Omental fat pad (tissue), 4 donors: Measurements from ENCODE around the gene DNAJB2. TPM values are rescaled to one million over a fixed set of nuclear protein-coding genes. Genes with fewer than 3 reads are reported as not detected.

Source experiments
- ATAC-seq: fragments of 150-250 bp; one replicate; pipeline ENCODE4 v1.9.1; 2016; ENCODE audit warnings: mild to moderate bottlenecking, moderate library complexity; ENCODE audit not compliant: low FRiP score
- DNase-seq: peaks from one replicate; pipeline ENCODE4 v3.0.0-alpha.2; 2019; ENCODE audit warnings: low spot score
- total RNA-seq, 4 donors: library from RNA; depleted of rRNA; stranded (reverse); fragments of >200 nt; gene quantifications; one replicate each; pipeline ENCODE4 v1.1.0, GENCODE V29; 2016
- TF ChIP-seq, protein P1 (sequence below), 3 donors: fragments of 450-650 bp; IDR thresholded peaks; one replicate each; pipeline ENCODE4 v1.5.1; 2016 to 2017; ENCODE audit warnings: antibody characterized with exemption in 3 of 3, mild to moderate bottlenecking in 3 of 3, moderate library complexity in 2 of 3

The DNAJB2 gene
- total RNA-seq, 4 donors from 2014 or later: 27.5 to 56.6 (median 46.8) TPM

- ATAC-seq (peak; percentile 1), DNase-seq (no peak)
- TF ChIP-seq, protein P1, sequence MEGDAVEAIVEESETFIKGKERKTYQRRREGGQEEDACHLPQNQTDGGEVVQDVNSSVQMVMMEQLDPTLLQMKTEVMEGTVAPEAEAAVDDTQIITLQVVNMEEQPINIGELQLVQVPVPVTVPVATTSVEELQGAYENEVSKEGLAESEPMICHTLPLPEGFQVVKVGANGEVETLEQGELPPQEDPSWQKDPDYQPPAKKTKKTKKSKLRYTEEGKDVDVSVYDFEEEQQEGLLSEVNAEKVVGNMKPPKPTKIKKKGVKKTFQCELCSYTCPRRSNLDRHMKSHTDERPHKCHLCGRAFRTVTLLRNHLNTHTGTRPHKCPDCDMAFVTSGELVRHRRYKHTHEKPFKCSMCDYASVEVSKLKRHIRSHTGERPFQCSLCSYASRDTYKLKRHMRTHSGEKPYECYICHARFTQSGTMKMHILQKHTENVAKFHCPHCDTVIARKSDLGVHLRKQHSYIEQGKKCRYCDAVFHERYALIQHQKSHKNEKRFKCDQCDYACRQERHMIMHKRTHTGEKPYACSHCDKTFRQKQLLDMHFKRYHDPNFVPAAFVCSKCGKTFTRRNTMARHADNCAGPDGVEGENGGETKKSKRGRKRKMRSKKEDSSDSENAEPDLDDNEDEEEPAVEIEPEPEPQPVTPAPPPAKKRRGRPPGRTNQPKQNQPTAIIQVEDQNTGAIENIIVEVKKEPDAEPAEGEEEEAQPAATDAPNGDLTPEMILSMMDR (IDR thresholded peaks at IDR 0.05): no peak
Observed at GRCh38 chr2:219245899-219246230, 33.3 kb upstream of the DNAJB2 start.

- DNase-seq: no peak
- ATAC-seq: no peak
- TF ChIP-seq, protein P1 (IDR thresholded peaks at IDR 0.05): no peak
Observed at GRCh38 chr2:219246559-219246958, 32.6 kb upstream of the DNAJB2 start.

GRCh38 chr2:219247678-219248642 lies 31.2 kb upstream of the DNAJB2 start:
- TF ChIP-seq, protein P1 (IDR thresholded peaks at IDR 0.05): no peak
- ATAC-seq: no peak
- no peak for DNase-seq

DNA sequence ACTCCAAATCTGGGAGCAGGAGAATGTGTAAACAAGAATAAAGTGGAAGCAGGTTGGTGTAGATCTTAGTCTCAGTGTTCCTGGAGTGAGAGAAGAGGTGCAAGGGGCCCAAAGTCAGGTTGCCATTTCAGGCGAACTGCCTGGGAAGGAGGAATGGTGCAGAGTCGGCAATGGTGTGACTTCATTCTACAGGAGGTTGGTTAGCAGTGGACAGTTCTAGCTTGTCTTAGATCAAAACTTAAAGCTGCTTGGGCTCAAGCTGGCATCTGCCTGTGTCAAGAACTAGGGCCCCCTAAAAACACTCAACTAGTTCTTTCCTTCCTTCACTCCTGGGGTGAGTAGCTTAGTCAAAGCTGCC lies 30.3 kb upstream of the DNAJB2 start:
- ATAC-seq: no peak
- TF ChIP-seq, protein P1 (IDR thresholded peaks at IDR 0.05): no peak
- DNase-seq: no peak

DNA sequence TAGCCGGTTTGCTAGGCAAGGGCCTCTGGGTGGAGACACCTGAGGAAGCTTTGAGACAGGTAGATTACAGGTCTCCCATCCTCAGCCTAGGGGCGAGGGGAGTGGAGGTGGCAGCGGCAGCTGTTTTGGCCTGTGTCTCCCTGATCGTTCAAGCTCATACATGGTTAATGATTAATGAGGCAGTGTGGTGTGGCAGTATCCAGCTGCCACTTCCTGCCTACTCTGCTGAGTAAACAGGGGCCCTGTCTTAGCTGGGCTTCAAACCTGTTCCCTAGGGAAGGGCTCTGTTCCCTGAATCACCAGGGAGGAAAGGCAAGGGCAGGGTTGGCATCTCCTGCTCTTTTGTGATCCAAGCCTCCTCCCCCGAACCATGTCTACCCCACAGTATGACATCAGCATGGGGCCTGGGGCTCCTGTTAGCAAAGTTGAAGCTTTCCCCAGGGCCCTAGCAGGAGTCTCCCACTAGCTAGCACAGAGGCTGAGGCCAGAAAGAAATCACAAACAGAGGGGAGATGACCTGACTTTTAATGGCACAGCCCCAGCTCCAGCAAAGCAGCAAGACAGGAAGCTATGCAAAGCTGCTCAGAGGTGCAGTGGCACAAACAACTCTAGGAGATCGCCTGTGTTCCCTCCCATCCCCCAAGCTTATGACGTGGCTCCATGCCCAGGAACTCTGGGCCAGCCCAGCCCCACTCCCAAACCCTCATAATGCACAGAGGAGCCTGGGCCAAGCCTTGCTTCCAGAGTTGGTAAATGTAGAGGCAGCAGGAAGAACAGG lies 29.8 kb upstream of the DNAJB2 start:
- ATAC-seq: peak; percentile 16

GRCh38 chr2:219250049-219250781 lies 29.0 kb upstream of the DNAJB2 start:
- DNase-seq (no peak), ATAC-seq (no peak)
- TF ChIP-seq, protein P1 (IDR thresholded peaks at IDR 0.05): no peak

More for the DNA sequence above, 29.8 kb upstream of the DNAJB2 start:
- DNase-seq: no peak
- TF ChIP-seq, protein P1 (IDR thresholded peaks at IDR 0.05): no peak
